Measurements from ENCODE around the gene PCMTD2. TPM values are rescaled to one million over a fixed set of nuclear protein-coding genes. Genes with fewer than 3 reads are reported as not detected.
A peak's percentile ranks its signal among the peaks of the same experiment; 100 is the strongest.

PCMTD2 gene
- total RNA-seq, 1 experiment from 2014 or later = 57.1 TPM

GRCh38 chr20:64253443-64253842 lies 2.1 kb upstream of the PCMTD2 start:
- Histone ChIP-seq H3K9me3 (ENCODE audit: low read depth, low read length, poor library complexity, severe bottlenecking) (no peaks in the 10 kb centered on the region), H3K27ac (ENCODE audit: low read depth, low read length, poor library complexity, severe bottlenecking) (no peak overlapping the region), H3K36me3 (ENCODE audit: insufficient read depth, low read length, poor library complexity, severe bottlenecking) (no peaks in the 10 kb centered on the region), H3K27me3 (replicated peaks; ENCODE audit: insufficient read depth, low read depth, low read length, poor library complexity) (peaks cover 25% of the 10 kb centered on the region), H3K4me1 (ENCODE audit: insufficient read depth, low read length, poor library complexity, severe bottlenecking) (peaks cover 23% of the 10 kb centered on the region), H3K4me3 (ENCODE audit: low read depth, low read length, poor library complexity, severe bottlenecking) (no peak overlapping the region)
- BruUV-seq (replicated peaks) = no TSS peak
- CTCF ChIA-PET = no interaction called here
- TF ChIP-seq CTCF (conservative IDR thresholded peaks at IDR 0.05; ENCODE audit: low read depth, low read length) = no peak
- no peak for TF ChIP-seq EZH2 (IDR thresholded peaks at IDR 0.05; ENCODE audit: borderline replicate concordance, low read depth, low read length, poor library complexity, severe bottlenecking)
- POLR2A ChIA-PET (ENCODE audit: low non-redundant PET) = no interaction called here
- intact Hi-C loops (cut with micrococcal nuclease; ENCODE audit: unreplicated experiment) = no loop called here
- no peak for DNase-seq (ENCODE audit: low spot score)

- Histone ChIP-seq H3K36me3 (ENCODE audit: insufficient read depth, low read length, poor library complexity, severe bottlenecking) (no peaks in the 10 kb centered on the region), H3K9me3 (ENCODE audit: low read depth, low read length, poor library complexity, severe bottlenecking) (no peaks in the 10 kb centered on the region), H3K27me3 (replicated peaks; ENCODE audit: insufficient read depth, low read depth, low read length, poor library complexity) (peaks cover 23% of the 10 kb centered on the region), H3K27ac (ENCODE audit: low read depth, low read length, poor library complexity, severe bottlenecking) (no peak overlapping the region), H3K4me3 (ENCODE audit: low read depth, low read length, poor library complexity, severe bottlenecking) (no peak overlapping the region), H3K4me1 (ENCODE audit: insufficient read depth, low read length, poor library complexity, severe bottlenecking) (peaks cover 28% of the 10 kb centered on the region)
- CTCF ChIA-PET = no interaction called here
- intact Hi-C loops (cut with micrococcal nuclease; ENCODE audit: unreplicated experiment) = no loop called here
- TF ChIP-seq EZH2 (IDR thresholded peaks at IDR 0.05; ENCODE audit: borderline replicate concordance, low read depth, low read length, poor library complexity, severe bottlenecking) (no peak), CTCF (conservative IDR thresholded peaks at IDR 0.05; ENCODE audit: low read depth, low read length) (no peak)
- no peak for DNase-seq (ENCODE audit: low spot score)
- POLR2A ChIA-PET (ENCODE audit: low non-redundant PET) = no interaction called here
- BruUV-seq (replicated peaks) = no TSS peak
Observed at GRCh38 chr20:64254156-64254555, 1.4 kb upstream of the PCMTD2 start.

- DNase-seq (ENCODE audit: low spot score) = no peak
- Histone ChIP-seq H3K27ac (ENCODE audit: low read depth, low read length, poor library complexity, severe bottlenecking) (peak overlapping the region; percentile 81), H3K27me3 (replicated peaks; ENCODE audit: insufficient read depth, low read depth, low read length, poor library complexity) (peaks cover 18% of the 10 kb centered on the region), H3K4me1 (ENCODE audit: insufficient read depth, low read length, poor library complexity, severe bottlenecking) (peaks cover 28% of the 10 kb centered on the region), H3K4me3 (ENCODE audit: low read depth, low read length, poor library complexity, severe bottlenecking) (peak overlapping the region; percentile 93), H3K36me3 (ENCODE audit: insufficient read depth, low read length, poor library complexity, severe bottlenecking) (no peaks in the 10 kb centered on the region), H3K9me3 (ENCODE audit: low read depth, low read length, poor library complexity, severe bottlenecking) (no peaks in the 10 kb centered on the region)
- intact Hi-C loops (cut with micrococcal nuclease; ENCODE audit: unreplicated experiment) = no loop called here
- no TSS peak for BruUV-seq (replicated peaks)
- CTCF ChIA-PET = interaction anchor here (0.7 kb wide), 1 partner anchor 1032 kb away, joined by 4 read pairs; no protein-coding TSS in a partner anchor
- POLR2A ChIA-PET (ENCODE audit: low non-redundant PET) = no interaction called here
- TF ChIP-seq EZH2 (IDR thresholded peaks at IDR 0.05; ENCODE audit: borderline replicate concordance, low read depth, low read length, poor library complexity, severe bottlenecking) = no peak
- TF ChIP-seq CTCF (conservative IDR thresholded peaks at IDR 0.05; ENCODE audit: low read depth, low read length) = no peak
Observed at GRCh38 chr20:64254571-64255360, 782 bp upstream of the PCMTD2 start.
